Measurements from ENCODE around the gene AOAH.

GRCh38 chr7:36728143-36728542 is 3.8 kb upstream of the AOAH start:
- TF ChIP-seq TAF1 (IDR thresholded peaks at IDR 0.05; ENCODE audit: low read depth, low read length) (no peak), POLR2A (IDR thresholded peaks at IDR 0.05; ENCODE audit: low read depth, low read length) (no peak), SPI1 (IDR thresholded peaks at IDR 0.05; ENCODE audit: low read depth, low read length) (no peak), POLR2AphosphoS5 (IDR thresholded peaks at IDR 0.05; ENCODE audit: low read depth, low read length) (no peak)
